IMR-90 (cell line): ENCODE measurements around the gene IFI27L1. TPM values are rescaled to one million over a fixed set of nuclear protein-coding genes. Genes with fewer than 3 reads are reported as not detected.

ENCODE experiments used
- ATAC-seq: fragments of 200-7000 bp; cut with Tn5 transposase; 2 replicates; pipeline ENCODE4 v1.9.1; 2020; ENCODE audit warnings: low read depth, mild to moderate bottlenecking, moderate library complexity
- BruUV-seq: library from RNA; stranded (reverse); fragments of 400-500 nt; replicated peaks from 2 replicates; lab custom pipeline; 2021; lab: Mats Ljungman, UMichigan
- CTCF ChIA-PET: fragments of 300-600 bp; formaldehyde crosslinking; extraction: SDS; loops from one replicate; lab custom pipeline; 2021; ENCODE audit warnings: antibody characterized with exemption; lab: Yijun Ruan, JAX
- POLR2A ChIA-PET: fragments of 300-600 bp; sonication (Branson Sonifier 250); formaldehyde crosslinking; loops from one replicate; lab custom pipeline; 2022; ENCODE audit warnings: antibody characterized with exemption; ENCODE audit not compliant: unreplicated experiment; lab: Charles Lee
- DNase-seq: peaks from one replicate; pipeline ENCODE4 v3.0.0; 2013
- H2AFZ ChIP-seq: replicated peaks from 2 replicates; pipeline ENCODE3; 2013; ENCODE audit warnings: low read length, mild to moderate bottlenecking; ENCODE audit not compliant: poor library complexity
- H2AK5ac ChIP-seq: 2 replicates; pipeline ENCODE4 v1.6.1; 2013; ENCODE audit warnings: low read depth, low read length, inconsistent platforms
- H2AK9ac ChIP-seq: replicated peaks from 2 replicates; pipeline ENCODE3; 2013; ENCODE audit warnings: mild to moderate bottlenecking, low read depth, low read length, moderate library complexity; ENCODE audit not compliant: poor library complexity
- H2BK120ac ChIP-seq: 2 replicates; pipeline ENCODE4 v1.6.1; 2013; ENCODE audit warnings: low read depth, low read length, inconsistent platforms
- H2BK15ac ChIP-seq: 3 replicates; pipeline ENCODE4 v1.6.1; 2013; ENCODE audit warnings: low read depth, low read length, inconsistent platforms
- H2BK20ac ChIP-seq: 2 replicates; pipeline ENCODE4 v1.6.1; 2013; ENCODE audit warnings: low read depth, mild to moderate bottlenecking, inconsistent platforms, low read length, moderate library complexity
- H2BK5ac ChIP-seq: 2 replicates; pipeline ENCODE4 v1.6.1; 2013; ENCODE audit warnings: mild to moderate bottlenecking, low read depth, low read length, inconsistent platforms; ENCODE audit not compliant: poor library complexity, severe bottlenecking
- H3K14ac ChIP-seq: replicated peaks from 2 replicates; pipeline ENCODE4 v1.6.1; 2013; ENCODE audit warnings: low read depth, low read length, inconsistent platforms
- H3K18ac ChIP-seq: 2 replicates; pipeline ENCODE4 v1.6.1; 2013; ENCODE audit warnings: low read depth, low read length, control low read depth
- H3K23ac ChIP-seq: 2 replicates; pipeline ENCODE4 v1.6.1; 2013; ENCODE audit warnings: low read depth, low read length, inconsistent platforms
- H3K27ac ChIP-seq: 2 replicates; pipeline ENCODE4 v1.5.1; 2013; ENCODE audit warnings: mild to moderate bottlenecking, control low read depth, low read length; ENCODE audit not compliant: insufficient read depth
- H3K27me3 ChIP-seq: 2 replicates; pipeline ENCODE4 v1.6.1; 2013; ENCODE audit warnings: low read length; ENCODE audit not compliant: control insufficient read depth, insufficient read depth
- H3K36me3 ChIP-seq: 2 replicates; pipeline ENCODE4 v1.6.1; 2013; ENCODE audit warnings: low read length, mixed read lengths; ENCODE audit not compliant: control insufficient read depth, insufficient read depth
- H3K4ac ChIP-seq: 2 replicates; pipeline ENCODE4 v1.6.1; 2013; ENCODE audit warnings: low read depth, low read length, inconsistent platforms
- H3K4me1 ChIP-seq: 2 replicates; pipeline ENCODE4 v1.6.1; 2013; ENCODE audit warnings: low read length, mixed read lengths; ENCODE audit not compliant: control insufficient read depth, insufficient read depth
- H3K4me2 ChIP-seq: 2 replicates; pipeline ENCODE4 v1.6.1; 2013; ENCODE audit warnings: low read depth, mild to moderate bottlenecking, control low read depth, low read length, moderate library complexity
- H3K4me3 ChIP-seq: 2 replicates; pipeline ENCODE4 v1.5.1; 2013; ENCODE audit warnings: low read depth, mild to moderate bottlenecking, control low read depth, low read length, moderate library complexity; ENCODE audit not compliant: insufficient read depth
- H3K56ac ChIP-seq: 2 replicates; pipeline ENCODE4 v1.6.1; 2013; ENCODE audit warnings: low read length, inconsistent platforms; ENCODE audit not compliant: insufficient read depth; ENCODE audit errors: extremely low read depth
- H3K79me1 ChIP-seq, 2 experiments: 2 replicates each; pipeline ENCODE4 v1.6.1; 2013; ENCODE audit warnings: low read length in 2 of 2, inconsistent platforms in 1 of 2, low read depth in 1 of 2
- H3K9ac ChIP-seq: 2 replicates; pipeline ENCODE4 v1.6.1; 2013; ENCODE audit warnings: low read depth, low read length, control low read depth
- H3K9me1 ChIP-seq: 2 replicates; pipeline ENCODE4 v1.6.1; 2013; ENCODE audit warnings: low read length, inconsistent platforms; ENCODE audit not compliant: insufficient read depth
- H3K9me3 ChIP-seq: 2 replicates; pipeline ENCODE4 v1.6.1; 2013; ENCODE audit warnings: low read length; ENCODE audit not compliant: control insufficient read depth, insufficient read depth
- H4K20me1 ChIP-seq: 2 replicates; pipeline ENCODE4 v1.6.1; 2013; ENCODE audit warnings: low read length, inconsistent platforms; ENCODE audit not compliant: insufficient read depth
- H4K5ac ChIP-seq: 2 replicates; pipeline ENCODE4 v1.6.1; 2013; ENCODE audit warnings: mild to moderate bottlenecking, low read depth, low read length, control low read depth
- H4K8ac ChIP-seq, 2 experiments: 2 replicates each; pipeline ENCODE4 v1.6.1; 2013; ENCODE audit warnings: low read depth in 2 of 2, low read length in 2 of 2, control low read depth in 1 of 2, inconsistent platforms in 1 of 2
- H4K91ac ChIP-seq: 2 replicates; pipeline ENCODE4 v1.6.1; 2013; ENCODE audit warnings: low read depth, low read length, inconsistent platforms; ENCODE audit not compliant: insufficient read depth
- CEBPB ChIP-seq: IDR thresholded peaks from 2 replicates; pipeline ENCODE4 v1.6.1; 2012; ENCODE audit warnings: low read depth, low read length, improper control_type of control experiment
- CHD1 ChIP-seq: IDR thresholded peaks from 2 replicates; pipeline ENCODE4 v1.6.1; 2012; ENCODE audit warnings: low read depth, low read length, improper control_type of control experiment
- FOS ChIP-seq: fragments of 150-350 bp; IDR thresholded peaks from 2 replicates; pipeline ENCODE4 v1.6.1; 2016; ENCODE audit warnings: low read depth, low read length
- MAFK ChIP-seq: IDR thresholded peaks from 2 replicates; pipeline ENCODE4 v1.6.1; 2012; ENCODE audit warnings: low read depth, low read length, improper control_type of control experiment
- NFE2L2 ChIP-seq: fragments of 150-350 bp; IDR thresholded peaks from 2 replicates; pipeline ENCODE4 v1.6.1; 2016; ENCODE audit warnings: low read depth, mild to moderate bottlenecking, low read length
- RFX5 ChIP-seq: IDR thresholded peaks from 2 replicates; pipeline ENCODE4 v1.8.0; 2012; ENCODE audit warnings: low read depth, mild to moderate bottlenecking, low read length, moderate library complexity
- SMC3 ChIP-seq: fragments of 150-350 bp; IDR thresholded peaks from 2 replicates; pipeline ENCODE4 v1.6.1; 2016; ENCODE audit warnings: low read depth, mild to moderate bottlenecking, antibody characterized with exemption, low read length, moderate library complexity
- WGBS, 2 experiments: methylation state at CpG; one replicate each; pipeline versions ENCODE4 v1.1.5 to v1.1.7; 2013; ENCODE audit warnings: missing lambda C conversion rate in 2 of 2; ENCODE audit not compliant: insufficient read length in 1 of 2; ENCODE audit errors: extremely low coverage in 2 of 2; 5-methylcytosine and 5-hydroxymethylcytosine counted together
- dilution Hi-C: fragments of 300-500 bp; cut with HindIII; formaldehyde crosslinking; loops from one replicate; pipeline ENCODE4 v1.14.3; 2018; ENCODE audit warnings: low sequenced_read_pairs; ENCODE audit not compliant: unreplicated experiment
- in situ Hi-C: fragments of 300-500 bp; cut with MboI; formaldehyde crosslinking; loops from 3 replicates; pipeline ENCODE4 v1.14.3; 2019; ENCODE audit warnings: low sequenced_read_pairs, inconsistent platforms, mixed read lengths
- intact Hi-C: fragments of 100-400 bp; cut with micrococcal nuclease; formaldehyde crosslinking; loops from 2 replicates; pipeline ENCODE4 v1.10.0; 2022
- polyA plus RNA-seq, 3 experiments: library from polyadenylated mRNA; depleted of rRNA; stranded (reverse); fragments of >200 nt; gene quantifications; 2 replicates each; pipeline ENCODE4 v1.2.3, GENCODE V29; 2012; ENCODE audit warnings: low replicate concordance in 1 of 3
- total RNA-seq: library from RNA; depleted of rRNA; stranded (reverse); fragments of >200 nt; gene quantifications from 2 replicates; pipeline ENCODE4 v1.2.3, GENCODE V29; 2012
- TF ChIP-seq, protein P1 (sequence below): conservative IDR thresholded peaks from 2 replicates; pipeline ENCODE4 v1.5.1; 2012; ENCODE audit warnings: mild to moderate bottlenecking, low read depth, low read length, improper control_type of control experiment

The IFI27L1 gene
- total and polyA plus RNA-seq, 2 of the 4 experiments (the other 2 are of a cell fraction), result 13.3 to 24.3 TPM

DNA sequence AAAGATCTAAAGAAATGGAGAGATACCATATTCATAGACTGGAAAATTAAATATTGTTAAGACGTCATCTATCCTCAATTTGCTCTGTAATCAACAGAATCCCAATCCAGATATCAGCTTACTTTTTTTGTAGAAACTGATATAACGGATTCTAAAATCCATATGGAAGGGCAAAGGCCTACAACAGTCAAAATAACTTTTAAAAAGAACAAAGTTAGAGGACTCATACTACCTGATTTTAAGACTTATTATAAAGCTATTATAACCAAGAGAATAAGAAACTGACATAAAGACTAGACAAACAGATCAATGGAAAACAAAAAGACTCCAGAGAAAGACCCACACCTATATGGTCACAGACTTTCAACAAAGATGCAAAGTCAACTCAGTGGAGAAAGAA lies 6.1 kb upstream of the IFI27L1 start:
- Histone ChIP-seq H3K9me3 (peaks cover 3% of the 10 kb centered on the region; the same call in 1 of the 2 replicates), H4K5ac (no peak overlapping the region), H3K4me1 (peaks cover 6% of the 10 kb centered on the region), H3K56ac (no peak overlapping the region), H2BK120ac (no peak overlapping the region), H2BK20ac (no peak overlapping the region), H2BK15ac (no peak overlapping the region), H3K9me1 (peaks cover 6% of the 10 kb centered on the region), H3K79me1 (peaks cover 7 to 32% of the 10 kb centered on the region in 2 experiments; a peak in 3 of 4 replicates), H3K4ac (no peak overlapping the region), H2AK5ac (no peak overlapping the region), H3K23ac (no peak overlapping the region), H4K91ac (no peak overlapping the region), H3K27me3 (no peaks in the 10 kb centered on the region), H2BK5ac (no peak overlapping the region), H2AFZ (no peak overlapping the region), H3K4me2 (no peak overlapping the region), H3K14ac (no peak overlapping the region), H4K20me1 (peaks cover 38% of the 10 kb centered on the region), H2AK9ac (no peak overlapping the region), H3K18ac (no peak overlapping the region), H4K8ac (no peak overlapping the region), H3K36me3 (peaks cover 15% of the 10 kb centered on the region), H3K9ac (no peak overlapping the region), H3K4me3 (no peak overlapping the region), H3K27ac (no peak overlapping the region)
- ATAC-seq (no peak), DNase-seq (no peak)
- no CpG with 5 or more reads among the region's 2 CpGs for WGBS, 2 experiments
- dilution Hi-C loops, result no loop called here
- in situ Hi-C loops, result no loop called here
- BruUV-seq, result no TSS peak
- ChIA-PET POLR2A (no interaction called here), CTCF (no interaction called here)
- no peak for TF ChIP-seq MAFK
- TF ChIP-seq RFX5, result no peak
- TF ChIP-seq SMC3, result no peak
- TF ChIP-seq, protein P1, sequence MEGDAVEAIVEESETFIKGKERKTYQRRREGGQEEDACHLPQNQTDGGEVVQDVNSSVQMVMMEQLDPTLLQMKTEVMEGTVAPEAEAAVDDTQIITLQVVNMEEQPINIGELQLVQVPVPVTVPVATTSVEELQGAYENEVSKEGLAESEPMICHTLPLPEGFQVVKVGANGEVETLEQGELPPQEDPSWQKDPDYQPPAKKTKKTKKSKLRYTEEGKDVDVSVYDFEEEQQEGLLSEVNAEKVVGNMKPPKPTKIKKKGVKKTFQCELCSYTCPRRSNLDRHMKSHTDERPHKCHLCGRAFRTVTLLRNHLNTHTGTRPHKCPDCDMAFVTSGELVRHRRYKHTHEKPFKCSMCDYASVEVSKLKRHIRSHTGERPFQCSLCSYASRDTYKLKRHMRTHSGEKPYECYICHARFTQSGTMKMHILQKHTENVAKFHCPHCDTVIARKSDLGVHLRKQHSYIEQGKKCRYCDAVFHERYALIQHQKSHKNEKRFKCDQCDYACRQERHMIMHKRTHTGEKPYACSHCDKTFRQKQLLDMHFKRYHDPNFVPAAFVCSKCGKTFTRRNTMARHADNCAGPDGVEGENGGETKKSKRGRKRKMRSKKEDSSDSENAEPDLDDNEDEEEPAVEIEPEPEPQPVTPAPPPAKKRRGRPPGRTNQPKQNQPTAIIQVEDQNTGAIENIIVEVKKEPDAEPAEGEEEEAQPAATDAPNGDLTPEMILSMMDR, result no peak
- TF ChIP-seq FOS, result no peak
- TF ChIP-seq NFE2L2, result no peak
- TF ChIP-seq CHD1, result no peak
- TF ChIP-seq CEBPB, result no peak
- intact Hi-C loops, result no loop called here
